Measurements from ENCODE around the gene GOLM1.
"Not testable (repeated sequence)": the region's sequence is repeated elsewhere in the genome, so short reads cannot be mapped to it uniquely, and the experiment has no call there.

- not testable (repeated sequence) for TF ChIP-seq YY1 (IDR thresholded peaks at IDR 0.05; ENCODE audit: insufficient read depth, insufficient read length); ZNF274 (IDR thresholded peaks at IDR 0.05; ENCODE audit: low read depth, low read length); SUZ12 (IDR thresholded peaks at IDR 0.05; ENCODE audit: extremely low read depth, insufficient read depth, insufficient read length)
These were observed 46.6 kb upstream of the GOLM1 start for GRCh38 chr9:86145960-86146359.
